ENCODE measurements around the gene RNF20.

Gene RNF20

GRCh38 chr9:101604296-101604695 is 70.6 kb downstream of the RNF20 start:
- H3K4me1 ChIP-seq (ENCODE audit: control insufficient read depth, insufficient read depth, low read length), result no peaks in the 10 kb centered on the region
- CTCF ChIA-PET, result interaction anchor here (0.6 kb wide), 1 partner anchor 69 kb away, joined by 4 read pairs; no protein-coding TSS in a partner anchor
- no peak overlapping the region for H3K27ac ChIP-seq (ENCODE audit: extremely low read depth, low read depth, low read length)
- H3K36me3 ChIP-seq (ENCODE audit: control insufficient read depth in 2 of 2, insufficient read depth in 1 of 2, low read length in 2 of 2), result no peaks in the 10 kb centered on the region
- H3K9me3 ChIP-seq (ENCODE audit: control insufficient read depth, insufficient read depth, low read depth, low read length), result no peaks in the 10 kb centered on the region
- TF ChIP-seq ZNF2 (tag by site-specific recombination; IDR thresholded peaks at IDR 0.05) (no peak), AEBP2 (tag by site-specific recombination; IDR thresholded peaks at IDR 0.05; ENCODE audit: borderline replicate concordance) (no peak), ZSCAN5A (tag by site-specific recombination; IDR thresholded peaks at IDR 0.05) (no peak), OSR2 (tag by site-specific recombination; IDR thresholded peaks at IDR 0.05) (no peak), ZNF791 (tag by site-specific recombination; IDR thresholded peaks at IDR 0.05) (no peak), ZNF133 (tag by site-specific recombination; IDR thresholded peaks at IDR 0.05) (no peak), ZNF660 (tag by site-specific recombination; IDR thresholded peaks at IDR 0.05) (no peak), ZNF146 (tag by site-specific recombination; IDR thresholded peaks at IDR 0.05) (no peak)
- no peak overlapping the region for H3K4me3 ChIP-seq (ENCODE audit: low read depth, low read length)
- POLR2A ChIA-PET, result no interaction called here

- Histone ChIP-seq H3K4me1 (ENCODE audit: control insufficient read depth, insufficient read depth, low read length) (no peaks in the 10 kb centered on the region), H3K9me3 (ENCODE audit: control insufficient read depth, insufficient read depth, low read depth, low read length) (no peaks in the 10 kb centered on the region), H3K27ac (ENCODE audit: extremely low read depth, low read depth, low read length) (no peak overlapping the region), H3K36me3 (ENCODE audit: control insufficient read depth in 2 of 2, insufficient read depth in 1 of 2, low read length in 2 of 2) (no peaks in the 10 kb centered on the region), H3K4me3 (ENCODE audit: low read depth, low read length) (no peak overlapping the region)
- POLR2A ChIA-PET, result no interaction called here
- CTCF ChIA-PET, result no interaction called here
- TF ChIP-seq ZSCAN30 (tag by site-specific recombination; IDR thresholded peaks at IDR 0.05) (no peak), ZNF132 (tag by site-specific recombination; IDR thresholded peaks at IDR 0.05; ENCODE audit: borderline replicate concordance) (no peak), ZNF76 (tag by site-specific recombination; IDR thresholded peaks at IDR 0.05; ENCODE audit: borderline replicate concordance, low read depth) (no peak), ZNF280C (tag by site-specific recombination; IDR thresholded peaks at IDR 0.05) (no peak), YY1 (tag by site-specific recombination; IDR thresholded peaks at IDR 0.05) (no peak), ZNF155 (tag by site-specific recombination; IDR thresholded peaks at IDR 0.05) (no peak), ZBTB6 (tag by site-specific recombination; IDR thresholded peaks at IDR 0.05) (no peak), ZNF514 (tag by site-specific recombination; IDR thresholded peaks at IDR 0.05) (no peak), ZNF223 (tag by site-specific recombination; IDR thresholded peaks at IDR 0.05) (no peak), REST (tag by site-specific recombination; IDR thresholded peaks at IDR 0.05) (no peak), ZNF558 (tag by site-specific recombination; IDR thresholded peaks at IDR 0.05) (no peak), ZNF596 (tag by site-specific recombination; IDR thresholded peaks at IDR 0.05) (no peak), ZNF26 (tag by site-specific recombination; IDR thresholded peaks at IDR 0.05) (no peak), ZNF513 (tag by site-specific recombination; IDR thresholded peaks at IDR 0.05) (no peak), ZNF658 (tag by site-specific recombination; IDR thresholded peaks at IDR 0.05) (no peak), SP7 (tag by site-specific recombination; IDR thresholded peaks at IDR 0.05) (no peak)
These were observed 71.9 kb downstream of the RNF20 start for GRCh38 chr9:101605547-101605946.

Data from HEK293 (cell line).